Esophagus squamous epithelium (tissue), 5 donors: Measurements from ENCODE around the gene PSMA7. TPM values are rescaled to one million over a fixed set of nuclear protein-coding genes. Genes with fewer than 3 reads are reported as not detected.
A peak's percentile ranks its signal among the peaks of the same experiment; 100 is the strongest.
"Not testable (repeated sequence)": the region's sequence is repeated elsewhere in the genome, so short reads cannot be mapped to it uniquely, and the experiment has no call there.

Experiments
- DNase-seq: peaks from one replicate; lab custom pipeline; 2025; lab: John Stamatoyannopoulos, UW
- H3K27ac ChIP-seq, 4 donors: fragments of 200-600 bp; sonication (generic); one replicate each; pipeline ENCODE4 v1.5.1; 2016 to 2019; ENCODE audit warnings: mild to moderate bottlenecking in 1 of 4
- H3K27me3 ChIP-seq, 4 donors: fragments of 200-600 bp; sonication (generic); 1 replicate in 3 of 4; 2 replicates in 1 of 4; pipeline versions ENCODE4 v1.5.1 to v1.6.0; 2017 to 2021; ENCODE audit warnings: antibody characterized with exemption in 1 of 4
- H3K36me3 ChIP-seq, 3 donors: fragments of 200-600 bp; sonication (generic); one replicate each; pipeline ENCODE4 v1.5.1; 2016 to 2019
- H3K4me1 ChIP-seq, 3 donors: fragments of 200-600 bp; sonication (generic); one replicate each; pipeline ENCODE4 v1.5.1; 2017 to 2019
- H3K4me3 ChIP-seq, 4 donors: fragments of 200-600 bp; sonication (generic); 1 replicate in 3 of 4; 2 replicates in 1 of 4; pipeline ENCODE4 v1.5.1; 2016 to 2019; ENCODE audit warnings: mild to moderate bottlenecking in 2 of 4, moderate library complexity in 1 of 4
- H3K9me3 ChIP-seq, 3 donors: fragments of 200-600 bp; sonication (generic); one replicate each; pipeline ENCODE4 v1.5.1; 2016 to 2019
- CTCF ChIP-seq, 6 experiments: fragments of 450-650 bp in 4 of 6; fragments of 200-600 bp in 2 of 6; sonication (generic) in 2 of 6; IDR thresholded peaks; one replicate each; pipeline ENCODE4 v1.5.1; 2016 to 2019; ENCODE audit warnings: antibody characterized with exemption in 6 of 6, mild to moderate bottlenecking in 4 of 6, moderate library complexity in 4 of 6
- POLR2A ChIP-seq, 4 donors: fragments of 450-650 bp; IDR thresholded peaks; one replicate each; pipeline ENCODE4 v1.6.1; 2017; ENCODE audit warnings: antibody characterized with exemption in 4 of 4, mild to moderate bottlenecking in 4 of 4, moderate library complexity in 3 of 4
- WGBS, 2 donors: methylation state at CpG; one replicate each; pipeline ENCODE4 v1.1.5; 2018; 5-methylcytosine and 5-hydroxymethylcytosine counted together
- intact Hi-C: fragments of 100-400 bp; cut with DNase I; formaldehyde crosslinking; loops from one replicate; pipeline ENCODE4 v1.15.0; 2022
- total RNA-seq, 4 donors: library from RNA; depleted of rRNA; stranded (reverse); fragments of >200 nt; gene quantifications; one replicate each; pipeline ENCODE4 v1.1.0, GENCODE V29; 2016
- donor health status: DM: yes; HTN: yes; CAD: no.

The PSMA7 gene
- total RNA-seq, 4 donors from 2014 or later: 230 to 373 (median 297) TPM

GRCh38 chr20:62149532-62150309 is 6.5 kb upstream of the PSMA7 start:
- Histone ChIP-seq H3K9me3 (no peaks in the 10 kb centered on the region), H3K4me1 (peaks cover 24 to 68% (median 29%) of the 10 kb centered on the region in 3 donors), H3K27me3 (no peaks in the 10 kb centered on the region), H3K27ac (peak overlapping the region; percentile 28 to 53 (median 48)), H3K4me3 (no peak overlapping the region), H3K36me3 (peaks cover 0 to 28% (median 0%) of the 10 kb centered on the region in 3 donors)
- TF ChIP-seq CTCF (IDR thresholded peaks at IDR 0.05) (no peak), POLR2A (IDR thresholded peaks at IDR 0.05) (no peak)
- DNase-seq: no peak
- intact Hi-C loops: no loop called here
- WGBS, 2 donors: 27 to 44% methylated on average over 9 to 15 of the region's 24 CpGs

- no peaks in the 10 kb centered on the region for H3K27me3 ChIP-seq
- H3K4me1 ChIP-seq: peaks cover 27 to 72% (median 31%) of the 10 kb centered on the region in 3 donors
- intact Hi-C loops: no loop called here
- peak overlapping the region in 2 of 4 donors; percentile 46 to 49 for H3K27ac ChIP-seq
- TF ChIP-seq CTCF (IDR thresholded peaks at IDR 0.05) (no peak), POLR2A (IDR thresholded peaks at IDR 0.05) (no peak)
- no peak for DNase-seq
- H3K9me3 ChIP-seq: no peaks in the 10 kb centered on the region
- no peak overlapping the region for H3K4me3 ChIP-seq
- 60% methylated on average over 7 of the region's 20 CpGs; no CpG with 5 or more reads in 1 of the 2 donors for WGBS, 2 donors
- peaks cover 0 to 20% (median 0%) of the 10 kb centered on the region in 3 donors for H3K36me3 ChIP-seq
Measured at GRCh38 chr20:62148908-62149314, 5.7 kb upstream of the PSMA7 start.

- intact Hi-C loops, H3K9me3 ChIP-seq, H3K4me3 ChIP-seq, DNase-seq, H3K27ac ChIP-seq, H3K27me3 ChIP-seq: not testable (repeated sequence)
- Histone ChIP-seq H3K4me1 (peaks cover 27 to 72% (median 31%) of the 10 kb centered on the region in 3 donors), H3K36me3 (peaks cover 0 to 15% (median 0%) of the 10 kb centered on the region in 3 donors)
- no CpG with 5 or more reads among the region's 10 CpGs for WGBS, 2 donors
Measured at GRCh38 chr20:62148383-62148782, 5.2 kb upstream of the PSMA7 start.

GRCh38 chr20:62147528-62147927 is 4.3 kb upstream of the PSMA7 start:
- 100% methylated on average over 4 of the region's 9 CpGs; no CpG with 5 or more reads in 1 of the 2 donors for WGBS, 2 donors
- Histone ChIP-seq H3K27ac (no peak overlapping the region), H3K36me3 (peaks cover 0 to 6% (median 0%) of the 10 kb centered on the region in 3 donors), H3K4me3 (no peak overlapping the region), H3K9me3 (no peaks in the 10 kb centered on the region), H3K27me3 (no peaks in the 10 kb centered on the region), H3K4me1 (peaks cover 27 to 72% (median 31%) of the 10 kb centered on the region in 3 donors)
- no peak for DNase-seq
- TF ChIP-seq POLR2A (IDR thresholded peaks at IDR 0.05): no peak
- no peak for TF ChIP-seq CTCF (IDR thresholded peaks at IDR 0.05)
- intact Hi-C loops: no loop called here

GRCh38 chr20:62147125-62147524 is 3.9 kb upstream of the PSMA7 start:
- H3K27ac ChIP-seq: no peak overlapping the region
- no peaks in the 10 kb centered on the region for H3K9me3 ChIP-seq
- H3K27me3 ChIP-seq: no peaks in the 10 kb centered on the region
- 93 to 97% methylated on average over 3 to 6 of the region's 6 CpGs for WGBS, 2 donors
- no peak for DNase-seq
- no peak overlapping the region for H3K4me3 ChIP-seq
- no peak for TF ChIP-seq CTCF (IDR thresholded peaks at IDR 0.05)
- no peak for TF ChIP-seq POLR2A (IDR thresholded peaks at IDR 0.05)
- intact Hi-C loops: no loop called here
- H3K36me3 ChIP-seq: peaks cover 0 to 2% (median 0%) of the 10 kb centered on the region in 3 donors
- H3K4me1 ChIP-seq: peaks cover 27 to 76% (median 31%) of the 10 kb centered on the region in 3 donors
